Ishikawa (cell line): Measurements from ENCODE around the gene LYRM4.

Experiments
- CEBPB ChIP-seq: IDR thresholded peaks from 2 replicates; pipeline ENCODE4 v1.6.1; 2012
- CREB1 ChIP-seq: IDR thresholded peaks from 2 replicates; pipeline ENCODE4 v1.6.1; 2012; ENCODE audit warnings: low read depth
- EGR1 ChIP-seq: IDR thresholded peaks from 2 replicates; pipeline ENCODE4 v1.6.1; 2012
- EP300 ChIP-seq: IDR thresholded peaks from 2 replicates; pipeline ENCODE4 v1.6.1; 2012; ENCODE audit warnings: borderline replicate concordance
- FOXM1 ChIP-seq: IDR thresholded peaks from 2 replicates; pipeline ENCODE4 v1.6.1; 2012; ENCODE audit warnings: low read depth, borderline replicate concordance
- NFIC ChIP-seq: IDR thresholded peaks from 2 replicates; pipeline ENCODE4 v1.6.1; 2012
- RAD21 ChIP-seq: IDR thresholded peaks from 2 replicates; pipeline ENCODE4 v1.6.1; 2012; ENCODE audit warnings: low read depth
- TAF1 ChIP-seq: IDR thresholded peaks from 2 replicates; pipeline ENCODE4 v1.6.1; 2012; ENCODE audit warnings: low read depth, mild to moderate bottlenecking
- TCF12 ChIP-seq: IDR thresholded peaks from 2 replicates; pipeline ENCODE4 v1.6.1; 2012; ENCODE audit warnings: low read depth
- TEAD4 ChIP-seq: IDR thresholded peaks from 2 replicates; pipeline ENCODE4 v1.6.1; 2012
- YY1 ChIP-seq: IDR thresholded peaks from 2 replicates; pipeline ENCODE4 v1.6.1; 2012; ENCODE audit warnings: low read depth
- ZBTB7A ChIP-seq: IDR thresholded peaks from 2 replicates; pipeline ENCODE4 v1.6.1; 2012; ENCODE audit warnings: low read depth
- TF ChIP-seq, protein P1 (sequence below): IDR thresholded peaks from 2 replicates; pipeline ENCODE4 v1.6.1; 2012; ENCODE audit warnings: low read depth, mild to moderate bottlenecking
- TF ChIP-seq, protein P2 (sequence below): IDR thresholded peaks from 2 replicates; pipeline ENCODE4 v1.6.1; 2012
- TF ChIP-seq, protein P3 (sequence below): IDR thresholded peaks from 2 replicates; pipeline ENCODE4 v1.6.1; 2012

The LYRM4 gene

DNA sequence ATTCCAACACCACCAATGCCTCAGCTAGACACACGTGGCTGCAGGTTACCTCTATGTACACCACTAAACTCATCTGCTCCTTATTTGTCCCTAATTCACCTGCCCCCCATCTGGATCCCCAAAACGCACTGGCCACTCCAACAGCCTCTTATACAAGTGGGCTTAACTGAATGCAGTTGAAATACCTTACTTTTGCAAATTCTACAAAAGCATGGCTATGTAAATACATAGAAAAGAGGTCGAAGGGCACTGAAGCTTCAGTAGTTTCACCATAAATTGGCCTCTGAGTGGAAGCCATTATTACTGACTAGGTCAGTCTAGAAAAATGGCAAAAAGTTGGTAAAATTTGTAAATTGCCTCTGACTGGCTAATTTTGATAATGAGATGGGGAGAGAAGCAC is 186.8 kb downstream of the LYRM4 start:
- TF ChIP-seq EGR1 (no peak), RAD21 (no peak), TAF1 (no peak), TEAD4 (no peak), YY1 (no peak), ZBTB7A (no peak), EP300 (no peak), CEBPB (no peak), NFIC (no peak)
- TF ChIP-seq, protein P1, sequence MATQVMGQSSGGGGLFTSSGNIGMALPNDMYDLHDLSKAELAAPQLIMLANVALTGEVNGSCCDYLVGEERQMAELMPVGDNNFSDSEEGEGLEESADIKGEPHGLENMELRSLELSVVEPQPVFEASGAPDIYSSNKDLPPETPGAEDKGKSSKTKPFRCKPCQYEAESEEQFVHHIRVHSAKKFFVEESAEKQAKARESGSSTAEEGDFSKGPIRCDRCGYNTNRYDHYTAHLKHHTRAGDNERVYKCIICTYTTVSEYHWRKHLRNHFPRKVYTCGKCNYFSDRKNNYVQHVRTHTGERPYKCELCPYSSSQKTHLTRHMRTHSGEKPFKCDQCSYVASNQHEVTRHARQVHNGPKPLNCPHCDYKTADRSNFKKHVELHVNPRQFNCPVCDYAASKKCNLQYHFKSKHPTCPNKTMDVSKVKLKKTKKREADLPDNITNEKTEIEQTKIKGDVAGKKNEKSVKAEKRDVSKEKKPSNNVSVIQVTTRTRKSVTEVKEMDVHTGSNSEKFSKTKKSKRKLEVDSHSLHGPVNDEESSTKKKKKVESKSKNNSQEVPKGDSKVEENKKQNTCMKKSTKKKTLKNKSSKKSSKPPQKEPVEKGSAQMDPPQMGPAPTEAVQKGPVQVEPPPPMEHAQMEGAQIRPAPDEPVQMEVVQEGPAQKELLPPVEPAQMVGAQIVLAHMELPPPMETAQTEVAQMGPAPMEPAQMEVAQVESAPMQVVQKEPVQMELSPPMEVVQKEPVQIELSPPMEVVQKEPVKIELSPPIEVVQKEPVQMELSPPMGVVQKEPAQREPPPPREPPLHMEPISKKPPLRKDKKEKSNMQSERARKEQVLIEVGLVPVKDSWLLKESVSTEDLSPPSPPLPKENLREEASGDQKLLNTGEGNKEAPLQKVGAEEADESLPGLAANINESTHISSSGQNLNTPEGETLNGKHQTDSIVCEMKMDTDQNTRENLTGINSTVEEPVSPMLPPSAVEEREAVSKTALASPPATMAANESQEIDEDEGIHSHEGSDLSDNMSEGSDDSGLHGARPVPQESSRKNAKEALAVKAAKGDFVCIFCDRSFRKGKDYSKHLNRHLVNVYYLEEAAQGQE, result no peak

DNA sequence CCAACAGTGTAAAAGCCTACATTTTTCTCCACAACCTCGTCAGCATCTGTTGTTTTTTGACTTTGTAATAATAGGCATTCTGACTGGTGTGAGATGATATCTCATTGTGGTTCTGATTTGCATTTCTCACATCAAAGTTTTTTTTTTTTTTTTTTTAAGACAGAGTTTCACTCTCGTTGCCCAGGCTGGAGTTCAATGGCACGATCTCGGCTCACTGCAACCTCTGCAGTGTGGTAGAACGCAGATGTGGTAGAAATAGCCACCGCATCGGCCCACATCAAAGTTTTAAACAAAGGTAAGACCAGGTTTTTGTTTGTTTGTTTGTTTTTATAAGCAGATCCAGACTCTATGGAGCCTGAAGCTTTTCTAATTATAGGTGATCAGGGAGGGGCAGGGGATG is 188.3 kb downstream of the LYRM4 start:
- no peak for TF ChIP-seq TAF1
- no peak for TF ChIP-seq EP300
- no peak for TF ChIP-seq RAD21
- TF ChIP-seq EGR1, result no peak
- TF ChIP-seq NFIC, result no peak
- TF ChIP-seq, protein P1, result no peak
- TF ChIP-seq, protein P2, sequence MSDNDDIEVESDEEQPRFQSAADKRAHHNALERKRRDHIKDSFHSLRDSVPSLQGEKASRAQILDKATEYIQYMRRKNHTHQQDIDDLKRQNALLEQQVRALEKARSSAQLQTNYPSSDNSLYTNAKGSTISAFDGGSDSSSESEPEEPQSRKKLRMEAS, result no peak
- no peak for TF ChIP-seq CEBPB
- no peak for TF ChIP-seq ZBTB7A

DNA sequence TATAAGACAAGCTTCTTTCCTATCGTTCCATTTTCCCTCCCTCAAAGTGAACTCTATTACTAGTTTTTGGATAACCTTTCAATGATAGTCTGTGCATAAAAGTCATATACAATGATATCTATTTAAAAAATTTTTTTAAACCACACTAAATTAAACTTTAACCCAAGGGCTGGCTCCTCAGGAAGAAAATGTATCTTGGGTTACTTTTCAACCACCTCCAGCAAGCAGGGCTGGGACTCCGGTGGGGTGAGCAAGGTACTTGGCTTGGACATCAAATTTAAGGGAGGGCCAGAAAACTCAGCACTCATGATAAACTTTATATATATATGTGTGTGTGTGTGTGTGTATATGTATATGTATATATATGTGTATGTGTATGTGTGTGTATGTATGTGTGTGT is 189.5 kb downstream of the LYRM4 start:
- TF ChIP-seq FOXM1 (no peak), CEBPB (no peak), TEAD4 (no peak)

GRCh38 chr6:5068153-5068751 is 192.5 kb downstream of the LYRM4 start:
- TF ChIP-seq EGR1 (no peak), CEBPB (no peak), TAF1 (no peak), RAD21 (no peak), ZBTB7A (no peak), TEAD4 (no peak), NFIC (no peak), CREB1 (no peak), EP300 (no peak), YY1 (no peak), TCF12 (no peak)
- TF ChIP-seq, protein P1, result no peak
- TF ChIP-seq, protein P3, sequence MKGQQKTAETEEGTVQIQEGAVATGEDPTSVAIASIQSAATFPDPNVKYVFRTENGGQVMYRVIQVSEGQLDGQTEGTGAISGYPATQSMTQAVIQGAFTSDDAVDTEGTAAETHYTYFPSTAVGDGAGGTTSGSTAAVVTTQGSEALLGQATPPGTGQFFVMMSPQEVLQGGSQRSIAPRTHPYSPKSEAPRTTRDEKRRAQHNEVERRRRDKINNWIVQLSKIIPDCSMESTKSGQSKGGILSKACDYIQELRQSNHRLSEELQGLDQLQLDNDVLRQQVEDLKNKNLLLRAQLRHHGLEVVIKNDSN, result no peak

- TF ChIP-seq, protein P2, result no peak
- TF ChIP-seq EGR1 (no peak), CREB1 (no peak), YY1 (no peak), ZBTB7A (no peak)
These were observed 193.4 kb downstream of the LYRM4 start for GRCh38 chr6:5067305-5067704.
